ENCODE results near the gene TMTC2.

- no peak for TF ChIP-seq CTCF (IDR thresholded peaks at IDR 0.05)
- no peak for TF ChIP-seq POLR2A (IDR thresholded peaks at IDR 0.05)
Observed at GRCh38 chr12:82694970-82695369, 8.3 kb downstream of the TMTC2 start.
